Stimulated activated CD4-positive, alpha-beta T cell treated with anti-CD3 and anti-CD28 coated beads, TNF-alpha, amount 100 ng/mL, for 4 hours (primary cell): ENCODE measurements around the gene QSOX1.

Source experiments
- DNase-seq, 3 experiments: peaks; one replicate each; pipeline ENCODE4 v3.0.0-alpha.2; 2020; ENCODE audit warnings: low read depth in 3 of 3

QSOX1 gene

GRCh38 chr1:180234369-180235076 is 79.9 kb downstream of the QSOX1 start:
- DNase-seq, result no peak

DNA sequence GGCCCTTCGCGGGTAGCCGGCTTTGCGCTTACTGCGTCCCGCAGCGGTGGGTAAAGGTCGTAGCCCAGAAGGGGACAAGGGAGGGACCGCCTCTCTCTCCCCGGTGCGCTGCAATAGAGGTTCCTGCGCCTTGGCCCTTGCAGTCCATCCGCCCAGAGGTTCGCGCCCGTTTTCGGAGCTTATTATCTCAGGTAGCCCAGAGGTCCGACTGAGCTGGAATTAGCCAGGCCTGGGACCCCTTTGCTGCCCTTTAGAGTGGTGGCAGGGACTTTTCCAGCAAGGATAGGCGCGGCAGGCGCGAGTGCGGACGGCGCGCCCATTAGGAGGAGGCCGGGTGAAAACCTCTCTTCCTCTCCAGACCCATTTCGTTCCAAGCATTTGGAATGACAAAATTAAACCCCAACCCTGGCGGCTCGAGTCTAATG is 80.4 kb downstream of the QSOX1 start:
- no peak for DNase-seq

GRCh38 chr1:180235502-180236239 is 81.0 kb downstream of the QSOX1 start:
- DNase-seq, result no peak

DNA sequence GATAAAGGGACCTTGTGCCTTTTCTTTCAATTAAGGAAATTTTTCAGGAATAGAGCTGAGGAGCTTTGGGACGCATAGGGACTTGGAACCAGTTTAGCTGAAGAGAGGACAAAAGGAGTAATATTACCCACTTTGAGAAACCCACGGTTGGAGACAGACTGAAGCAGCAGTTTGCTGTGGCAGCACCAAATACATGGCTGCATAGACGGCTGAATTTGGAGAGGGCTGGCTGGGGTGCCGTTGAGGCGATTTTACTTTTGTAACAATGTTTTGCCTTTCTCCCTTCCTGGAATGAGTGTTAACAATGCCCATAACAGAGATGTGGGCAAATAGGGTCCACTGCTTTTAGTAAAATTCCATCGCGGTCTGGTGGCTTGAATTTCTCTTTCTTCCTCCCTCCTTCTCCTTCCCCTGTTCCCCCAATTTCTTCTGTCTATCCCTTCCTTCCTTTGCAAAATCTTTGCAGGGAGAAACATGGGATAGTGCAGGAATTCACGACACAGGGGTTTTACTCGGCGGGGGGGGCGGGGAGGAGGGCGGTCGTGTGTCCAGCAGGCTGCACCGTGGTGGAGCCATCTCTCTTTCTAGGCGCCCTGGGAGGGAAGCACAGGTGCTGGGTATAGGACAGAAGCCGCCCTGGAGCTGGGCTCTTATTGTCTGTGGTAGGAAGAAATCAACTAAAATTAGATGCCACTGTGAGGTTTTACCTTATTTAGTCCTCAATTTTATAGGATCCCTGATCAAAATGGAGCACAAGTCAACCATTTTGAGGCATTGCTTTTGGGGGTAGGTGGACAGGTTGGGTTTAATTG is 82.2 kb downstream of the QSOX1 start:
- no peak for DNase-seq

- no peak for DNase-seq
These were observed 83.3 kb downstream of the QSOX1 start for GRCh38 chr1:180237869-180238476.

DNA sequence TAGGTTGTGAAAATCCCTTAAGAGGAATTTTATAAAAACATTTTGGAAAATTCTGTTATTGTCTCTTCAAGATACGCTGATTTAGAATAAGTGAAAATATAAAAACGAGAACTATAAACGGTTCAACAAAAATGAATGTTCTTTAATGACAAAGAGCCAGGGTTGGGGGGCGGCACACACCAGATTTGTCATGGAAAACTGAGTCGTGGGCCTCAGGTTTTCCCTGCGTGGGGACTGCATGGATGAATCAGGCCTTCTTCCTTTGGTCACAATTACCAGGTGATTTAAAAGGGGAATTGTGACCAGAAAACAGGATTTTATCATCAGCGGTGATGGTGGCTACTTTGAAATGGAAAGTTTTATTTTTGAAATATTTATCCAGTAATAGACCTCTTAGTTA is 84.0 kb downstream of the QSOX1 start:
- no peak for DNase-seq

- no peak for DNase-seq
These were observed 84.8 kb downstream of the QSOX1 start for GRCh38 chr1:180239145-180240096.

DNA sequence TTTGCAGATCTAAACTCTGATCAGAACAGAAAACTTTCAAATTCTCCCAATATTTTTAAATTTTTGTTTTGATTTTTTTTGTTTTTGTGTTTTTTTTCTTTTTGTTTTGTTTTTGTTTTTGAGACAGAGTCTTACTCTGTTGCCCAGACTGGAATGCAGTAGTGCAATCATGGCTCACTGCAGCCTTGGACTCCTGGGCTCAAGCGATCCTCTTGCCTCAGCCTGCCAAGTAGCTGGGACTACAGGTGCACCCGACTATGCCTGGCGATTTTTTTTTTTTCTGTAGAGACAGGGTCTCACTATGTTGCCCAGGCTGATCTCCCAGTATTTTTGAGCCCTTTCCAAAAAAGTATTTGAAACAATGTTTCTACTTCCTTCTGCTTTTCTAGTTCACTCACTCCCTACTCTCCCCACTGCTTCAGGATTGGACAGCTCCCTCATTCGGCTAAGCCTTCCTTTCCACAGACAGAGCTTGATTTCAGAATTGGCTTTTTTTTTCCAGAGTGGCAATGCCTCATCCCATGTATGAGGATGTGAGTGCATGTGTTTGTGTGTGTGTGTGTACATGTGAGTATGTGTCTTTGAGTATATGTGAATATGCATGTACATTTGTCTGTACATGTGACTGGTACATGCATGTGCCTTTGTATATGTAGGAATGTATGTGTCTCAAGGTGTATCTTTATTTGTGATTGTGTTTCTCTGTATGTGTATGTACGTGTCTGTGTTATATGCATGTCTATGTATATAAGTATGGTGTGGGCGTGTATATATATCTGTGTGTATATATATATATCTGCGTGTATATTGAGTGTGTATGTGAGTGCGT is 87.3 kb downstream of the QSOX1 start:
- DNase-seq, result no peak

- no peak for DNase-seq
These were observed 89.0 kb downstream of the QSOX1 start for GRCh38 chr1:180243517-180244221.

- no peak for DNase-seq
These were observed 90.2 kb downstream of the QSOX1 start for GRCh38 chr1:180244840-180245239.

DNA sequence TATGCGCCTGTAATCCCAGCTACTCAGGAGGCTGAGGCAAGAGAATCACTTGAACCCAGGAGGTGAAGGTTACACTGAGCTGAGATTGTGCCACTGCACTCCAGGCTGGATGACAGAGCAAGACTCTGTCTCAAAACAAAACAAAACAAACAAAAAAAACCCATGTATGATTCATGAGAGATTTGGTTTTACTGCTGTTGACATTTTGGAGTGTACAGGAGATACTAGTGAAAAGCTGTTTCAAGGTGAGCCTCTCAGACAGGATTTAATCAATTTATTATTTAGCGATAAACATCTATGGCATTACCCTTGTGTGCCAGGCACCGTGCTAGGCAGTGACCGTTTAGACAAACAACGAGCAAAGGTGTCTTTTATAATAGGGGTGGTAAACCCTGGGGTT is 91.9 kb downstream of the QSOX1 start:
- no peak for DNase-seq

- no peak for DNase-seq
These were observed 92.4 kb downstream of the QSOX1 start for GRCh38 chr1:180247061-180247460.

DNA sequence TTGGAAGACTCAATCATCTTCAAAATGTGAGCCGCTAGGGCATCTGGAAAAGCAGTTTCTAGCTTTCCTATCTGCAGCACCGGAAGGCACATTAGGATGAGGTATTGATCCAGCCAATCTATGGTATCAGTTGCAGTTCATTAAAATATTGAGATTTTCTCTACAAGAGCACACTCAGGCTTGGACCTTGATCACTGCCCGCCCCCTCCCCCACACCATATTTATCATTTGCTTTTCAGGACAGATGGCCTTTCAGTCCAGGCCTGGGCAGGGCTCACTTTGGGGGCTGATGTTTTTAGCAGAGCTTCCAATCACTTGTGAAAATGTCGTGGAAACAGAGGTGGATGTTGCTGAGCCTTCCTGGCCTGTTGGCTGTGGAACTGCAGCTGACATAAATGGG is 92.9 kb downstream of the QSOX1 start:
- no peak for DNase-seq

- no peak for DNase-seq
These were observed 93.5 kb downstream of the QSOX1 start for GRCh38 chr1:180248176-180248575.

- DNase-seq, result no peak
These were observed 94.3 kb downstream of the QSOX1 start for GRCh38 chr1:180248731-180249681.

DNA sequence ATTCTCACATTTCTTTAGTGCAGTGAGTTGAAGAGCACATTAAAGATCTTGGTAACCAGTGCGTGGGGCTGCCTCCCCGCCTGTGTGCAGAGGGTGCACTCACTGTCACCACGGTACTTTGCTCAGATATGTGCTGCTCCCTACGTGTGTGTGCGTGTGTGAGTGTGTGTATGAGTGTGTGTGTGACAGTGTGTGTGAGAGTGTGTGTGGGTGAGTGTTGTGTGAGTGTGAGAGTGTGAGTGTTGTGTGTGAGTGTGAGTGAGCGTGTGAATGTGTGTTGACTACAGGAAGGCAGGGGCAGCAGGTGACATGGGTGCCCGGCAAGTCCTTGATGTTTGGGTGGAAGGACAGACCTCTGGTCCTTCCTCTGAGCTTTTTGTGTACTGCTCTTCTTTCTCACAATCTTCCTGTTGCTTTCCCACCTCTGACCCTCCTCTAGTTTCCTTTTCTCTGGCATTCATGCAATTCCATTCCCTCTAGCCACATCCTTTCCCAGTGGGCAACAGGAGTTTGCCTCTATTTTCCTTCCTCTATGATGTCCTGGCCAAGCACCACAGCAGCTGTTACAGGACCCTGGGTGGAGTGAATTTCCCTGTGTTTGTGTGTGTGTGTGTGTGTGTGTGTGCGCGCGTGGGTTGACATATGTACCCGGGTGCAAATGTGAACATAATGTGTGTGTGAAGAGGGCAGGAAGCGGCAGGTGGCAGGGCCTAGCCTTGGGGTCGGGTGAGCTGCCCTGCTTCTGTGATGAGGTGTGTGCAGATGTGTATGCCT is 95.2 kb downstream of the QSOX1 start:
- DNase-seq, result no peak

GRCh38 chr1:180250499-180250770 is 95.8 kb downstream of the QSOX1 start:
- DNase-seq, result no peak
